Measurements from ENCODE around the gene TEX22. TPM values are rescaled to one million over a fixed set of nuclear protein-coding genes. Genes with fewer than 3 reads are reported as not detected.
"Not testable (repeated sequence)": the region's sequence is repeated elsewhere in the genome, so short reads cannot be mapped to it uniquely, and the experiment has no call there.

The TEX22 gene
- total RNA-seq, 1 donor from 2014 or later = 4.9 TPM

GRCh38 chr14:105355850-105356604, 42.3 kb upstream of the TEX22 start:
- no peak for DNase-seq (ENCODE audit: extremely low spot score, unreplicated experiment)
- Mint-ChIP-seq H3K9me3 (ENCODE audit: unreplicated experiment) (no peaks in the 10 kb centered on the region), H3K4me3 (ENCODE audit: unreplicated experiment) (no peak overlapping the region), H3K36me3 (ENCODE audit: unreplicated experiment) (peaks cover 5% of the 10 kb centered on the region), H3K27ac (ENCODE audit: unreplicated experiment) (no peak overlapping the region), H3K4me1 (ENCODE audit: unreplicated experiment) (peaks cover 2% of the 10 kb centered on the region), H3K27me3 (ENCODE audit: unreplicated experiment) (no peaks in the 10 kb centered on the region)
- TF ChIP-seq CTCF (IDR thresholded peaks at IDR 0.05) = no peak

- Mint-ChIP-seq H3K36me3 (ENCODE audit: unreplicated experiment) (peaks cover 6% of the 10 kb centered on the region), H3K4me3 (ENCODE audit: unreplicated experiment) (no peak overlapping the region), H3K9me3 (ENCODE audit: unreplicated experiment) (no peaks in the 10 kb centered on the region), H3K4me1 (ENCODE audit: unreplicated experiment) (peaks cover 2% of the 10 kb centered on the region), H3K27me3 (ENCODE audit: unreplicated experiment) (no peaks in the 10 kb centered on the region), H3K27ac (ENCODE audit: unreplicated experiment) (no peak overlapping the region)
- DNase-seq (ENCODE audit: extremely low spot score, unreplicated experiment) = no peak
- TF ChIP-seq CTCF (IDR thresholded peaks at IDR 0.05) = no peak
These were observed 41.4 kb upstream of the TEX22 start for GRCh38 chr14:105356927-105357326.

GRCh38 chr14:105357626-105358025, 40.7 kb upstream of the TEX22 start:
- DNase-seq (ENCODE audit: extremely low spot score, unreplicated experiment) = no peak
- no peak for TF ChIP-seq CTCF (IDR thresholded peaks at IDR 0.05)
- Mint-ChIP-seq H3K27ac (ENCODE audit: unreplicated experiment) (no peak overlapping the region), H3K27me3 (ENCODE audit: unreplicated experiment) (no peaks in the 10 kb centered on the region), H3K9me3 (ENCODE audit: unreplicated experiment) (no peaks in the 10 kb centered on the region), H3K4me3 (ENCODE audit: unreplicated experiment) (no peak overlapping the region), H3K4me1 (ENCODE audit: unreplicated experiment) (no peaks in the 10 kb centered on the region), H3K36me3 (ENCODE audit: unreplicated experiment) (peaks cover 6% of the 10 kb centered on the region)

- peaks cover 9% of the 10 kb centered on the region for H3K36me3 Mint-ChIP-seq (ENCODE audit: unreplicated experiment)
- DNase-seq (ENCODE audit: extremely low spot score, unreplicated experiment) = no peak
- H3K27me3 Mint-ChIP-seq (ENCODE audit: unreplicated experiment) = no peaks in the 10 kb centered on the region
- H3K27ac Mint-ChIP-seq (ENCODE audit: unreplicated experiment) = no peak overlapping the region
- H3K9me3 Mint-ChIP-seq (ENCODE audit: unreplicated experiment) = no peaks in the 10 kb centered on the region
- H3K4me3 Mint-ChIP-seq (ENCODE audit: unreplicated experiment) = no peak overlapping the region
- no peak for TF ChIP-seq CTCF (IDR thresholded peaks at IDR 0.05)
- no peaks in the 10 kb centered on the region for H3K4me1 Mint-ChIP-seq (ENCODE audit: unreplicated experiment)
These were observed 40.0 kb upstream of the TEX22 start for GRCh38 chr14:105358140-105358846.

GRCh38 chr14:105358943-105359342, 39.4 kb upstream of the TEX22 start:
- no peak for TF ChIP-seq CTCF (IDR thresholded peaks at IDR 0.05)
- DNase-seq (ENCODE audit: extremely low spot score, unreplicated experiment) = no peak
- no peak overlapping the region for H3K27ac Mint-ChIP-seq (ENCODE audit: unreplicated experiment)
- no peaks in the 10 kb centered on the region for H3K9me3 Mint-ChIP-seq (ENCODE audit: unreplicated experiment)
- peaks cover 11% of the 10 kb centered on the region for H3K36me3 Mint-ChIP-seq (ENCODE audit: unreplicated experiment)
- no peaks in the 10 kb centered on the region for H3K27me3 Mint-ChIP-seq (ENCODE audit: unreplicated experiment)
- H3K4me1 Mint-ChIP-seq (ENCODE audit: unreplicated experiment) = no peaks in the 10 kb centered on the region
- no peak overlapping the region for H3K4me3 Mint-ChIP-seq (ENCODE audit: unreplicated experiment)

GRCh38 chr14:105361412-105361811, 36.9 kb upstream of the TEX22 start:
- not testable (repeated sequence) for H3K9me3 Mint-ChIP-seq (ENCODE audit: unreplicated experiment); H3K4me3 Mint-ChIP-seq (ENCODE audit: unreplicated experiment); H3K4me1 Mint-ChIP-seq (ENCODE audit: unreplicated experiment); H3K27ac Mint-ChIP-seq (ENCODE audit: unreplicated experiment); H3K27me3 Mint-ChIP-seq (ENCODE audit: unreplicated experiment); DNase-seq (ENCODE audit: extremely low spot score, unreplicated experiment)
- H3K36me3 Mint-ChIP-seq (ENCODE audit: unreplicated experiment) = peaks cover 11% of the 10 kb centered on the region
